ENCODE results near the gene HTT. TPM values are rescaled to one million over a fixed set of nuclear protein-coding genes. Genes with fewer than 3 reads are reported as not detected.

Gene HTT
- total and polyA plus RNA-seq, 2 of the 13 experiments (the other 11 are each of a cell fraction or from before 2014, with no cell fraction given) = 17.5 to 19.5 TPM

DNA sequence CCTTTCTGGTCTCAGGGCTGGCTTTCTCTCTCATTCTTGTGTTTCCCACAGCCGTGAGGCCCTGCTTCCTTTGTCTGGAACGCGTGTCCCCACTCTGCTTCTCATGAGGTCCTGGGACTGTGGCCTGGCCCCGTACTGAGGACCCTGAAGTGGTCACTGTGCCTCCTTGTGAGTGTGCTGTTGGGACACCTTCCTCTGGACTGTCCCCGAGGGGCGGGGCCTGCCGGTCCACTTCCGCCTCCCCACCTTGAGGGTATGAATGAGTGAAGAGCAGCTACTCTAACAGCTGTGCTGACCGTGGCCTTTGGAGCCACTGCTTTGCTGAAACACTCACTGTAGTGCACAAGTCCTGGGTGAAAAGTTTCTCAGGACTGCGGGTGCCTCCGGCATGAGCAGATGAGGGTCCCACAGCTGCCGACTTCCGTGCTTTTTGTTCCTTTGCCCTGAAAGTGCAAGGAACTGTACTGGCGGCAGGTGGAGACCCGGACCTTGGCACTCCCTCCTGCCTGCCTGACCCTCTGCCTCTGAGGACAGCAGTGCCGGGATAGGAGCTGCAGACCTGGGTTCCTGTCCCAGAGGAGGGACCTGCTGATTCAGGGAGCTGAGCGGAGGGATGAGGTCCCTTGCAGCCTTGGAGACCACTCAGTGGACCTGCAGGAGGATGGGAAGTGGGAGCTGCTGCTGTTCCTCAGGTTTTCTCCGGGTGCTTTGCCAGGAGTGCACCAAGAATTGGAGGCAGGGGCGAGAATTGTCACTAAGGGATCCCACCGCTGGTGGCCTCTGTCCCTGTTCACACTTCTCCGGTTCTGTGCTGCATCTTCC, 38.1 kb upstream of the HTT start:
- FAIRE-seq (no peak), DNase-seq (ENCODE audit: low spot score) (peak; percentile 28), ATAC-seq (peak; percentile 63)
- Histone ChIP-seq H3K9ac (ENCODE audit: insufficient read depth, low read depth, low read length) (no peak overlapping the region), H3K4me2 (ENCODE audit: low read depth, low read length) (peak overlapping the region; percentile 99), H3K79me2 (ENCODE audit: insufficient read depth, low read length) (no peaks in the 10 kb centered on the region), H2AFZ (ENCODE audit: low read length) (peak overlapping the region; percentile 32), H3K4me1 (ENCODE audit: insufficient read depth, low read length) (peaks cover 77% of the 10 kb centered on the region), H4K20me1 (ENCODE audit: insufficient read depth, low read length) (no peaks in the 10 kb centered on the region), H3K9me3 (ENCODE audit: low read length) (no peaks in the 10 kb centered on the region), H3K4me3 (replicated peaks in 1 of 3; ENCODE audit: insufficient read depth in 1 of 3, low read depth in 2 of 3, low read length in 3 of 3) (peak overlapping the region; percentile 12 to 67 (median 26)), H3K27ac (ENCODE audit: extremely low read length, insufficient read depth, low read length) (no peak overlapping the region), H3K27me3 (ENCODE audit: control insufficient read depth in 1 of 2, insufficient read depth in 2 of 2, low read length in 2 of 2) (peaks cover 2 to 30% of the 10 kb centered on the region in 2 experiments; a peak in 3 of 5 replicates), H3K36me3 (replicated peaks in 1 of 2; ENCODE audit: control insufficient read depth in 1 of 2, insufficient read depth in 2 of 2, low read length in 2 of 2) (no peaks in the 10 kb centered on the region)
- CTCF ChIA-PET (ENCODE audit: low intra/inter-chr PET ratio, low total read pairs) = interaction anchor here (1.5 to 1.7 kb wide), 4 partner anchors 27 to 87 kb away, joined by 4 to 14 read pairs (median 6); no protein-coding TSS in a partner anchor
- BruUV-seq (replicated peaks) = no TSS peak
- POLR2A ChIA-PET = interaction anchor here (1.3 to 1.9 kb wide), 2 partner anchors 12 to 27 kb away, joined by 3 to 7 read pairs; no protein-coding TSS in a partner anchor
- 30% methylated on average over 15 of the region's 21 CpGs for WGBS (ENCODE audit: low lambda C conversion rate)
- in situ Hi-C loops (cut with HindIII; ENCODE audit: extremely low pct_ligation_motif_present, low pct_unique_long_range_greater_than_20kb) (loop anchor here (5.0 kb wide), 1 partner anchor 54 kb away; no protein-coding TSS in a partner anchor), intact Hi-C loops (cut with micrococcal nuclease; ENCODE audit: unreplicated experiment) (no loop called here)
- TF ChIP-seq BORCS8-MEF2B (CRISPR knock-in tag; IDR thresholded peaks at IDR 0.05) = peak; percentile 22; the same call in 1 of the 2 replicates
- TF ChIP-seq, protein P1, sequence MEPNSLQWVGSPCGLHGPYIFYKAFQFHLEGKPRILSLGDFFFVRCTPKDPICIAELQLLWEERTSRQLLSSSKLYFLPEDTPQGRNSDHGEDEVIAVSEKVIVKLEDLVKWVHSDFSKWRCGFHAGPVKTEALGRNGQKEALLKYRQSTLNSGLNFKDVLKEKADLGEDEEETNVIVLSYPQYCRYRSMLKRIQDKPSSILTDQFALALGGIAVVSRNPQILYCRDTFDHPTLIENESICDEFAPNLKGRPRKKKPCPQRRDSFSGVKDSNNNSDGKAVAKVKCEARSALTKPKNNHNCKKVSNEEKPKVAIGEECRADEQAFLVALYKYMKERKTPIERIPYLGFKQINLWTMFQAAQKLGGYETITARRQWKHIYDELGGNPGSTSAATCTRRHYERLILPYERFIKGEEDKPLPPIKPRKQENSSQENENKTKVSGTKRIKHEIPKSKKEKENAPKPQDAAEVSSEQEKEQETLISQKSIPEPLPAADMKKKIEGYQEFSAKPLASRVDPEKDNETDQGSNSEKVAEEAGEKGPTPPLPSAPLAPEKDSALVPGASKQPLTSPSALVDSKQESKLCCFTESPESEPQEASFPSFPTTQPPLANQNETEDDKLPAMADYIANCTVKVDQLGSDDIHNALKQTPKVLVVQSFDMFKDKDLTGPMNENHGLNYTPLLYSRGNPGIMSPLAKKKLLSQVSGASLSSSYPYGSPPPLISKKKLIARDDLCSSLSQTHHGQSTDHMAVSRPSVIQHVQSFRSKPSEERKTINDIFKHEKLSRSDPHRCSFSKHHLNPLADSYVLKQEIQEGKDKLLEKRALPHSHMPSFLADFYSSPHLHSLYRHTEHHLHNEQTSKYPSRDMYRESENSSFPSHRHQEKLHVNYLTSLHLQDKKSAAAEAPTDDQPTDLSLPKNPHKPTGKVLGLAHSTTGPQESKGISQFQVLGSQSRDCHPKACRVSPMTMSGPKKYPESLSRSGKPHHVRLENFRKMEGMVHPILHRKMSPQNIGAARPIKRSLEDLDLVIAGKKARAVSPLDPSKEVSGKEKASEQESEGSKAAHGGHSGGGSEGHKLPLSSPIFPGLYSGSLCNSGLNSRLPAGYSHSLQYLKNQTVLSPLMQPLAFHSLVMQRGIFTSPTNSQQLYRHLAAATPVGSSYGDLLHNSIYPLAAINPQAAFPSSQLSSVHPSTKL (CRISPR knock-in tag; IDR thresholded peaks at IDR 0.05) = no peak
- no peak for TF ChIP-seq ZNF776 (CRISPR knock-in tag; IDR thresholded peaks at IDR 0.05)
- TF ChIP-seq NFE2L2 (IDR thresholded peaks at IDR 0.05; ENCODE audit: low read length) = no peak
- TF ChIP-seq FOXA3 (CRISPR knock-in tag; IDR thresholded peaks at IDR 0.05) = no peak
- TF ChIP-seq ETV5 (CRISPR knock-in tag; IDR thresholded peaks at IDR 0.05; ENCODE audit: borderline replicate concordance) = peak; percentile 60; the same call in 1 of the 2 replicates
- peak; percentile 10; the same call in 1 of the 2 replicates for TF ChIP-seq ZNF12 (CRISPR knock-in tag; IDR thresholded peaks at IDR 0.05)
- no peak for TF ChIP-seq ZNF383 (CRISPR knock-in tag; IDR thresholded peaks at IDR 0.05; ENCODE audit: borderline replicate concordance)
- no peak for TF ChIP-seq ZIK1 (CRISPR knock-in tag; IDR thresholded peaks at IDR 0.05; ENCODE audit: borderline replicate concordance, low read depth)
- TF ChIP-seq ZSCAN12 (CRISPR knock-in tag; IDR thresholded peaks at IDR 0.05) = no peak
- TF ChIP-seq, protein P2, sequence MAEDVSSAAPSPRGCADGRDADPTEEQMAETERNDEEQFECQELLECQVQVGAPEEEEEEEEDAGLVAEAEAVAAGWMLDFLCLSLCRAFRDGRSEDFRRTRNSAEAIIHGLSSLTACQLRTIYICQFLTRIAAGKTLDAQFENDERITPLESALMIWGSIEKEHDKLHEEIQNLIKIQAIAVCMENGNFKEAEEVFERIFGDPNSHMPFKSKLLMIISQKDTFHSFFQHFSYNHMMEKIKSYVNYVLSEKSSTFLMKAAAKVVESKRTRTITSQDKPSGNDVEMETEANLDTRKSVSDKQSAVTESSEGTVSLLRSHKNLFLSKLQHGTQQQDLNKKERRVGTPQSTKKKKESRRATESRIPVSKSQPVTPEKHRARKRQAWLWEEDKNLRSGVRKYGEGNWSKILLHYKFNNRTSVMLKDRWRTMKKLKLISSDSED (CRISPR knock-in tag; IDR thresholded peaks at IDR 0.05) = no peak
- TF ChIP-seq NKX3-1 (CRISPR knock-in tag; IDR thresholded peaks at IDR 0.05) = no peak
- TF ChIP-seq ARNT2 (CRISPR knock-in tag; IDR thresholded peaks at IDR 0.05; ENCODE audit: low read depth) = no peak
- no peak for TF ChIP-seq ETV6 (CRISPR knock-in tag; conservative IDR thresholded peaks at IDR 0.05)
- TF ChIP-seq GATAD1 (CRISPR knock-in tag; IDR thresholded peaks at IDR 0.05) = 0 out of 2 replicates have a peak, but pooled peaks have one; percentile 15
- no peak for TF ChIP-seq ZNF382 (CRISPR knock-in tag; IDR thresholded peaks at IDR 0.05; ENCODE audit: borderline replicate concordance)
- TF ChIP-seq BRCA1 (CRISPR knock-in tag; IDR thresholded peaks at IDR 0.05) = no peak
- no peak for TF ChIP-seq PLRG1 (conservative IDR thresholded peaks at IDR 0.05)
- peak in 1 of 2 experiments; percentile 46; a peak in 1 of 4 replicates for TF ChIP-seq KLF16 (CRISPR knock-in tag; IDR thresholded peaks at IDR 0.05)
- TF ChIP-seq ZNF766 (CRISPR knock-in tag; IDR thresholded peaks at IDR 0.05; ENCODE audit: borderline replicate concordance) = no peak

All from HepG2 (cell line).